ENCODE measurements around the gene SLC40A1.

- TF ChIP-seq CTCF (IDR thresholded peaks at IDR 0.05) (no peak), EZH2 (IDR thresholded peaks at IDR 0.05) (no peak), EZH2phosphoT487 (IDR thresholded peaks at IDR 0.05) (no peak)
These were observed 18.7 kb upstream of the SLC40A1 start for GRCh38 chr2:189599245-189599644.
